GM08714 (cell line): Measurements from ENCODE around the gene VSTM2B.
"Not testable (repeated sequence)": the region's sequence is repeated elsewhere in the genome, so short reads cannot be mapped to it uniquely, and the experiment has no call there.

ENCODE experiments used
- H3K4me3 ChIP-seq: fragments of 200-500 bp; sonication (Bioruptor generic); 2 replicates; pipeline ENCODE4 v1.5.1; 2014; ENCODE audit warnings: mild to moderate bottlenecking, low read length, inconsistent platforms
- ZNF274 ChIP-seq: IDR thresholded peaks from 2 replicates; pipeline ENCODE4 v1.6.1; 2012; ENCODE audit warnings: mild to moderate bottlenecking, low read depth, low read length

The VSTM2B gene

DNA sequence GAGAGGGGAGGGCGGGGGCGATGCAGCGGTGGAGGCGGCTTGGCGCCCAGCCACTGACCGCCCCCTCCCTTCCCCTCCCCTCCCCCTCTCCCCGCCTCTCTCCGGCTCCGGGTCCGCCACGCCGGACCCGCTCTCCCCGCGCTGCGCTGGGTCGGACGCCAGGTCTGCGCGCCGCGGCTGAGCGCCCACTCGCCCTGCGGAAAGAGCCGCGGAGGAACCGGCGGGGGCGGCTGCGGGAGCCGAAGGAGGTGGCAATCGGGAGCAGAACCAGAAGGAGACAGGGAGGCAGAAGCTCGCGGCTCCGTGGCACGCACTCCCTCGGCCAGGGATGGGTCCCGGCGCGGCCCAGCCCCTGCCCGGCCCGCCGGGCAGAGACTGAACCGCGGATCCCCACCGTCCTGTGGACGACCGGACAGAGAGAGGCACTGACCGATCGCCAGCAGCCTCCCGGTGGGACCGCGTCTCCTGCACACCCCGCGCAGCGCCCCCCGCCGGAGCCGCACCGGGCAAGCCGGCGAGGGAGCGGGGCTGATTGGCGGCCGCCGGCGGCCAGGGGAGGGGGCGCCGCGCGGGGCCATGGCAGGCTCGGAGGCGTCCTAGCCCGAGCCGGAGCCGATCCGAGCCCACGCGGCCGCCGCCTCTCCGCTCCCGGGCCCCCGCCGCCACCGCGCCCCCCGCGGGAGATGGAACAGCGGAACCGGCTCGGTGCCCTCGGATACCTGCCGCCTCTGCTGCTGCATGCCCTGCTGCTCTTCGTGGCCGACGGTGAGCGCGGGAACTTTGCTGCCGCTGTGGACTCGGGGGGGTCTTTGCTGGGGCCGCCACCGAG lies at the start of gene VSTM2B:
Gene VSTM2B, plus strand, starts transcription at position 94 of the 829 bp plus-strand sequence. Its CDS starts 590 bp downstream, at position 684.
- H3K4me3 ChIP-seq, result no peak within 1 kb of the TSS
- no peak for TF ChIP-seq ZNF274

DNA sequence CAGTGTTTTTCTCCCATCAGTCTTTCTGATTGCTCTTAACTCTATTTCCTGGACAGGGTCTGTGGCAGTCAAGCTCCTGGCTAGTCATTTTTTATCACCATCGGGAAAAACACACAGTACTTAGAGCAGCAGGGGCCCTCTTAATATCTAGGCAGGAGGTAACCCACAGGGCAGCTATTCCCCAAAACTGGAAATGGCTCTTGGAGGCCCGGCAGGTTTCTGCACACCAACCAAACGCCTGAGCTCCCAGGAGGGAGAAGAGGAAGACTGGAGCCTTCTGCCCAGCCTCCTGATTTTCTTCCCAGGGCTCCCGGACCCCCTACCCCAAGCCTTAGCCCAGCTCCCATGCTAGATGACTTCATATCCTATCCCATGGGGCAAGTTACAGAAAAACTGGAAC lies 49.3 kb upstream of the VSTM2B start:
- no peak overlapping the region for H3K4me3 ChIP-seq
- TF ChIP-seq ZNF274, result no peak

DNA sequence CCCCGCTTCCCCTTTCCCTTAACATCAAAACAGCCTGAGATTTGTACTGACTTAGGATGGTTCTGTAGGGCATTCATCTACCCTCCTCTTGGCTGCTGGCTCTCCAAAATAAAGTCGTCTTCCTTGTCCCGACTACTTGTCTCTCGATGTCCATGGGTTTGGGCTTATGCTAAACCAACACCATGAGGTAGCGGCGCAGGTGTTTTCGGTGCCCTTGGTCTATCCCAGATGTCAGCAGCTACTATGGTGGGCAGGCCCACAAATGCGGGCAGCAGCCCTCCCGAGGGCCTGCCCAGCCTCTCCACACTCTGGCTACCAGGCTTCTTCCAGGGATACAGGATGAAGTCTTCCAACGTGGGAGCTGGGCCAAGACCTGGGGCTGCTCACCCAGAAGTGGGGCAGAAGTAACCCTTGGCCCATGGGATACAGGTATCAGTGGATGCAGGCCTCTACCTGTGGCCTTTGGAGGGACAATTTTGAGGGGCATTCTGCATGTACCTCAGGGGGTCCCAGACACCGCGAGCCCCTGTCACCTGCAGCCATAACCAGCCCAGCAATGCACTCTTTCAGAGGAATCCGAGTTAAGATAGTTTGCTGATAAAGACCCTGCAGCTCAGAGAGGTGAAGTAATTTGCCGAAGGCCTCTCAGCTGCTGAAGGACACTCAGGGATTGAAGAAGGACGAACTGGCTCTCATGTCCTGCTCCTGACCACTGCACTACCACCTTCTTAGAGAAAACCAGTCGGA lies 47.8 kb upstream of the VSTM2B start:
- no peak overlapping the region for H3K4me3 ChIP-seq
- no peak for TF ChIP-seq ZNF274

DNA sequence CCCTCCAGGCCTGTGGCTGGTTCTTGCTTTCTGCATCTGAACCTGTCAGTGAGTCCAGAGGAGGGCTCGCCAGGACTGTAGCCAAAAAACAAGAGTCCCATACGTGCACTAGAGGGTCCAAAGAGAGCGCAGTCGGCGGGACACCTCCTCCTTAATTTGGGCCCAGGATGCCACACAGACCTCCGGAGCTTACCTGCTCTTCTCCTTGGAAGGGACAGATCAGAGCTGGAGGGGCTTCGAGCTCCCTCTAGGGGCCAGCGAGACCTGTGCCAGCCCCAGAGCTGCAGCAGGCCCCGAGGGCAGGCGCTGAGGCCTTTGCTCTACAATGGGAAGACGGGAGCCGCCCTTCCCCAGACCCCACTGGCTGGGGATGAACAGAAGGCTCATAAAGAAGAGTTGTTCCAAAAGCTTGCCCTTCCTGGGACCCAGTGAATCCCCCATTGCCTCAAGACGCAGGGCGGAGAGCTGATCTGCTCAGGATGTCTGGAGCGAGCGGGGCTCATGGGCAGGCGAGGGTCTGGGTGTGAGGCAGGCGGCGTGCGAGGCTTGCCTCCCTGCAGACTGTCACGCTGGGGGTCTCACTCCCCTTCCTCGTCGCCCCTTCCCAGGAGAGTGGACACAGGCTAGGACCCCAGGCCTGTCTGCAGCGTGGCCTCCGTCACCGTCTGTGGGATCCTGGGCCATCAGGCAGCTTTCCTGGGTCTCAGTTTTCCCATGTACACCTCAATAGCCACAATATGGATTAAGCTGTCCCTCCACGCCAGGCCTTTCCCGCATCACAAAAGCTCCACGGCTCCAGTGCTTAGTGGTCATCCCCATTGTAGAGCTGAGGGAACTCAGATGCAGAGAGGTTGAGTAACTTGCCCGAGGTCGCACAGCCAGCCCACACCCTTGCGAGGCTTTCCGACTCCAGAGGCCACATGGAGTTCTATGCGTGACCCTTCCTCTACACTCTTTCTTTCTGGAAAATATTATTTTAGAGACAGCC lies 46.9 kb upstream of the VSTM2B start:
- no peak for TF ChIP-seq ZNF274
- no peak overlapping the region for H3K4me3 ChIP-seq

DNA sequence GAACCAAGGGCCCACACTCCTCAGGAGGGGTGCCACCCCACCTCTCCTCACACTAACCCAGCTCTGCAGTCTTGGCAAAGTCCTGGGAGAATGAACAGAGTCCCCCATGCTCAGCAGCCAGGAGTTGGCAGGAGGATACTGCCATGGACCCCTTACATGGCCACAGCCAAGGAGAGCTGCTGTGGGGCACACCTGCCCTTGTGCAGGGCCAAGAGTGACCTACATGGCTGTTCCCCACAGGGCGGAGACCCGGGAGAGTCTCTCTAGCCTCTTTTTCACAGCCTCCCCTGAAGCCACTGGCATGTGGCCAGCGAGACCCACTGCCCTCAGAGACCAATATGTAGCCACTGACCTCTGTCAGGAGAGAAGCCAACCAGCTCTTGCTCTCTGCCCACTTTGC lies 45.9 kb upstream of the VSTM2B start:
- no peak overlapping the region for H3K4me3 ChIP-seq
- no peak for TF ChIP-seq ZNF274

DNA sequence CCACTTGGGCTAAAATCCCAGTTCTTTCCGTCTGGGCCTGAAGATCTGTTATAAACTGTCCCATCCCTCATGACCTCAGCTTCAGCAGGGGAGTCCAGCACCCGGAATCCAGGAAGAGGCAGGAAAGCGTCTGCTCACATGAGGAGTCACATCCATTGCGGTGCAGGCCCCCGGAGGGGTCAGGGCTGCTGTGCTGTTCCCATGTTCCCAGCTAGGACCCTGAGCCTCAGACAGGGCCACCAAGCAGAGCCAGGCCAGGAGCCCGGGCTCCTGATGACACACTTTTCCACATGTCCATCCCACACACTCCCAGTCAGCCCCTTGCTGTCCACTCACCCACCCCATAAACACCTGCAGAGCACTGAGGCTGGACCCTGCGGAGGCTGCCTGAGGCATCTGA lies 45.3 kb upstream of the VSTM2B start:
- no peak for TF ChIP-seq ZNF274
- no peak overlapping the region for H3K4me3 ChIP-seq

DNA sequence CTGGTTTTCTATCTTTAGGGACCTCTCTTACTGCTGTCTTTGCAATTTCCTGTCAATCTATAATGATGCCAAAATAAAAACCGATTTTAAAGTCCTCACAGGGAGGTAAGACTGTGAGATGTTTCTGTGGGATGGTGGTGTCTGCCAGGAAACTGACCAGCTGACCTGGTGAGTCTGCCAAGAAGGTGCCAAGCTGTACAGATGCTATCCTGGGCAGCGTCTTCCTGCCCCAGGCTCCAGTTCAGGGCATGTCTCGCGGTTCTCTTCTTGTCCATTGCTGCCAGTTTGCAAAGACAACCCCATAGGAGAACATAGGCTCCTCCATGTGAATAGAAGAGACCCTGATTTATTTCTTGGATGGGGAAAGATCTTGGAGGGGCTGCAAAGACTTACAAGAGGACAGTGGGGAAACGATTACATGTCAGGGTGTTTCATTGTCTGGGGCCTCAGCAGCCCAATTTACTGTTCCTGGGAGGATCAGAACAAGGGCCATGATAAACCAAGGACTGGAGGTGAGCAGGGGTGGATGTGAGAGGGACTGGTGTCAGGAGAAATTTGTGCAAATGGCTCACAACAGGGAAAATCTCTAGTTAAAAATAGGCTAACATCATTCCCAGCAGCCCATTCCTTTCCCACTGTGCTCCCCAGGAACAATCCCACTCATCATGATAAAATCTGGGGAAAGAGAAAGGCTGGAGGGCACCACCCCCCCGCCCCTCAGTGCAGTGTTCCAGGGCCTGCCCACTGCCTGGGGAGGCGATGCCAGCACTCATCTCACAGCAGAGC lies 42.7 kb upstream of the VSTM2B start:
- no peak for TF ChIP-seq ZNF274

DNA sequence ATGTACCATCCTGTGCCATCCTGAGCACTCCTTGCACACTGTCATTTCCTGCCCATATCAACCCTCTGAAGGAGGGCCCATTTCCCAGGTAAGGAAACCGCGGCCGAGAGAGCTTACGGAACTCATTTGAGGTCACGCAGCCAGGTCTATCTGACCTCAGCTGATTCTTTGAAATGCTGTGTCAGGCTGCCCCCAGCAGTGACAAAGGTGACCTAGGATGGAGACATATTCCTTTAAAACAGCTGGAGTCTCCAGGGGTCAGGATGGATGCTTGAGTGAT lies 42.2 kb upstream of the VSTM2B start:
- no peak for TF ChIP-seq ZNF274
- H3K4me3 ChIP-seq, result no peak overlapping the region

More for the DNA sequence above, 42.7 kb upstream of the VSTM2B start:
- H3K4me3 ChIP-seq, result no peak overlapping the region

DNA sequence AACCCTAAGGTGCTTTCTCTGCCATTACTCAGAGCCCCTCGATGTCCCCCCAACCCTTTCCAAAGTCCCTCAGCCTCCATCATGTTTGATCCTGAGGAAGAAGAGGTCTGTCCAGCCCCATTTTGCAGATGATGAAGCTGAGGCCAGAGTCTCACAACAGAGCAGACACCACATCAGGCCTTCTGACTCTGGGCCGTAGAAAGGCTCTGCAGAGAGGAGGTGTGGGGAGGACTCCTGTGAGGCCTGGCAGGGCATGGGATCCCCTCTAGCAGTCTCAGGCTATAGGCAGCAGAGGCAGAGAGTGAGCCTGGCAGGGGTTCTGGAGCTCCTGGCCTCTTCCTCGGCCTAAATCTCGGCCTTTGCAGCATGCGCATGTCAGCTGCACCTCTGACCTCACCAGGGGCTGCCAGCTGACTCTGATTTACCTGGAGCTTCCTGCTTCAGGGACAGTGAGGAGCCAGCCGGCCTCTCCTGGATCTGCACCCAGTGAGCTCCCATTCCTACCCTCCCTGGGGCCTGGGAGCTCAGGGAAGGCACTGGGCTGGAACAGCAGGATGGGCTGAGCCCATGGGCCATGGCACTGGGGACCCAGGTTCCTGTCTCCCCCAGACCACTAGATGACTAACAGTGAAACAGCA lies 41.7 kb upstream of the VSTM2B start:
- no peak for TF ChIP-seq ZNF274
- H3K4me3 ChIP-seq, result no peak overlapping the region

DNA sequence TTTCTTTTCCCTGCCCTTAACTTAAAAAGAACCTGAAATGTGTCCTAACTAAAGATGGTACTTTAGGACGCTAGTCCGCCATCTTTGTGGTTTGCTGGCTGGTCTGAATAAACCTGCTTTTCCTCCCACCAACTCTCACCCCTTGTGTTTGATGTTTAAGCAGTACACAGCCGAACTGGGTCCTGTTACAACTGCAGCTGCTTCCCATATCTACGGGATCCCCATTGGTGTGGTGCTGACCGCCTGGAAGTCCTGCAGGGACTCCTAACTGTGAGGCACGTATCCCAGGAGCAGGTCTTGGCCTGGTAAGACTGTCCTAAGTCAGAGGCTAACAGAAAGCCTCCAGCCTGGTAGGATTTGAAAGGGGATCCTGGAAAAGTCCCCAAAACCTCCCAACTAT lies 40.9 kb upstream of the VSTM2B start:
- no peak for TF ChIP-seq ZNF274
- H3K4me3 ChIP-seq, result no peak overlapping the region

DNA sequence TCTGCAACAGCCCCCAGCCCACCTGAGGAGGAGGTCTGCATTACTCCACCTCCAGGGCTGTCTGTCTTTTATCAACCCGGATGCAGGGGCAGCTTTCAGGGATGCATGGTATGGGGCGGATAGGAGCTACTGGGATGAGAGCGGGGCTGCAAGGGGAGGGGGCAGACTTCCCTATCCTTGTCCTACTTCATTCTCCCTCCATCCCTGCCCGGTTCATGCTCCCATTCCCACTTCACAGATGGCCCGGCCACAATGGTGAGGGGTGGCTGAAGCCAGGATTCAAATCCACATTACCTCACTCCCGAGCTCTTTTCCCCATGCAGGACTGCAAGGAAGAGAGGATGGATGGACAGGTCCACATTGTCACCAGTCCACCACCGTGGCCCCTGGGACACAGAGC lies 40.5 kb upstream of the VSTM2B start:
- H3K4me3 ChIP-seq, result no peak overlapping the region
- no peak for TF ChIP-seq ZNF274

DNA sequence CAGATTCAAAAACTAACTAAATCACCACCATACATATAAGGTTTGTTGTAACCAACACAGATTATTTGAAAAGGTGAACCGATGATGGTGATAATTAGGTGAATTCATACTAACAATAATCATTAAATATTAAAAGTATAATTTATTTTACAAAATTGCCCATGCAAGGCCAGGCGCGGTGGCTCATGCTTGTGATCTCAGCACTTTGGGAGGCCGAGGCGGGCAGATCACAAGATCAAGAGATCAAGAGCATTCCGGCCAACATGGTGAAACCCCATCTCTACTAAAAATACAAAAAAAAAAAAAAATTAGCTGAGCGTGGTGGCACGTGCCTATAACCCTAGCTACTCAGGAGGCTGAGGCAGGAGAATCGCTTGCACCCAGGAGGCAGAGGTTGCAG lies 38.8 kb upstream of the VSTM2B start:
- not testable (repeated sequence) for H3K4me3 ChIP-seq

DNA sequence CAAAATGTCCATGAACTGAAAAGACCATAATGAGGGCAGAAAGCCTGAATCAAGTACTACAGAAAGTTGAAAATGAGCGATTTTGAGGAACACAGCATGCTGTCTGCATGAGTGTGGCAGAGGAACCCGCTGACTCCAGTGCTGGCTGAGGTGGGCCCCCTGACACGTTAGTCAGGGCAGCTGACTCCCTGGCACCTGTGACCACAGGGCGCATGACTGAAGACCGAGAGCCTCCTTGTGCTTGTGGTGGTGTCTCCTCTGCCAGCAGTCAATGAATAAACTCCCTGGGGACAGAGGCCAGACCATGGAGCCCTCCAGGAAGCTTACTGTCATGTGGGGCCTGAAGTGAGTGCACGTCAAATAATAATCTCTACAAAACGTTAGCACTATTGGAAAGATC lies 38.4 kb upstream of the VSTM2B start:
- no peak for TF ChIP-seq ZNF274
- no peak overlapping the region for H3K4me3 ChIP-seq
